ENCODE measurements around the gene GIMAP4.
"Not testable (repeated sequence)": the region's sequence is repeated elsewhere in the genome, so short reads cannot be mapped to it uniquely, and the experiment has no call there.

Gene GIMAP4

GRCh38 chr7:150567169-150567568, at the start of gene GIMAP4:
GIMAP4 (plus strand) TSS chr7:150567390; CDS start chr7:150569902, 2,512 bp downstream.
- DNase-seq (ENCODE audit: low spot score), result no peak
- FAIRE-seq, result no peak

- FAIRE-seq, result no peak
- no peak for DNase-seq (ENCODE audit: low spot score)
Measured at GRCh38 chr7:150519310-150519709, 47.9 kb upstream of the GIMAP4 start.

DNA sequence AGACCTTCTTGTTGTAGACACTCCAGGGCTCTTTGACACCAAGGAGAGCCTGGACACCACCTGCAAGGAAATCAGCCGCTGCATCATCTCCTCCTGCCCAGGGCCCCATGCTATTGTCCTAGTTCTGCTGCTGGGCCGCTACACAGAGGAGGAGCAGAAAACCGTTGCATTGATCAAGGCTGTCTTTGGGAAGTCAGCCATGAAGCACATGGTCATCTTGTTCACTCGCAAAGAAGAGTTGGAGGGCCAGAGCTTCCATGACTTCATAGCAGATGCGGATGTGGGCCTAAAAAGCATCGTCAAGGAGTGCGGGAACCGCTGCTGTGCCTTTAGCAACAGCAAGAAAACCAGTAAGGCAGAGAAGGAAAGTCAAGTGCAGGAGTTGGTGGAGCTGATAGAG, 47.0 kb upstream of the GIMAP4 start:
- FAIRE-seq (no peak), DNase-seq (ENCODE audit: low spot score) (no peak)

- not testable (repeated sequence) for FAIRE-seq; DNase-seq (ENCODE audit: low spot score)
Measured at GRCh38 chr7:150522931-150523330, 44.3 kb upstream of the GIMAP4 start.

DNA sequence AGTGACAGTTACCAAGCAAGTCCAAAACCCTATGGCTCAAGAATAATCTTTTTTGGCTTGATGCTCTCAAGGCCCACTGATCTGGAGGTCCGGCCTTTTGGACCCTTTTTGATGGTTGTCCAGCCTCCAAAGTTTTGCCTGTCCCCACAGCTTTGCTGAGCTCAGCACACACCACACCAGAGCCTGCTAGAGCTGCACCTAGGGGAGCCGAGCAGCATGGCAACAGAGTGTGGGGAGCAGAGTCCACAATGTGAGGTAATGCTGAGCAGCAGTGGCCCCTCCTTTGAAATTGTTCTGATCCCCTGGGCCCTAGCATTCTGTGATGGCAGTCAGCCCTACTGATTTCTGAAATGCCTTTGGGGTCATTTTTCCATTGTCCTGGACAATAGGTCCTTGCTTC, 43.2 kb upstream of the GIMAP4 start:
- DNase-seq (ENCODE audit: low spot score) (no peak), FAIRE-seq (no peak)

DNA sequence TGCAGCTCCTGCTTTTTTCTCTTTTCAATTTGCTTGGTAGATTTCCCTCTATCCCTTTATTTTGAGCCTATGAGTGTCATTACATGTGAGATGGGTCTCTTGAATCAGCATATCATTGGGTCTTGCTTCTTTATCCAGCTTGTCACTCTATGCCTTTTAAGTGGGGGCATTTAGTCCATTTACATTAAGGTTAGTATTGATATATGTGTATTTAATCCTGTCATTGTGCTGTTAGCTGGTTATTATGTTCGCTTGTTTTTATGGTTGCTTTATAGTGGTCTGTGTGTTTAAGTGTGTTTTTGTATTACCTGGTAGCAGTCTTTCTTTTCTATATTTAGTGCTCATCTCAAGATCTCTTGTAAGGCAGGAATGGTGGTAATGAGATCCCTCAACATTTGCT, 35.5 kb upstream of the GIMAP4 start:
- FAIRE-seq, result no peak

DNA sequence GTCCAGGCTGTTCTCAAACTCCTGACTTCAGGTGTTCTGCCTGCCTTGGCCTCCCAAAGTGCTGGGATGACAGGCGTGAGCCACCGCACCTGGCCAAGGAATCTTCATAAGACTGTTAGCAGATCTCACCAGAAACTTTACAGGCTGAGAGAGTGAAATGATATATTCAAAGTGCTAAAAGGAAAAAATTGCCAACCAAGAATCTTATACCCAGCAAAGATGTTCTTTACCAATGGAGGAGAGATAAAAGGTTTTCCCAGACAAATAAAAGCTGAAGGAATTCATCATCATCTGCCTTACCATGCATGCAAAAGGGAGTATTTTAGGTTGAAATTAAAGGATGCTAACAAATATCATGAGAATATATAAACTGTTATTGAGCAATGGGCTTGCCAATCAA, 28.9 kb upstream of the GIMAP4 start:
- no peak for DNase-seq (ENCODE audit: low spot score)
- no peak for FAIRE-seq

More for the DNA sequence above, 35.5 kb upstream of the GIMAP4 start:
- DNase-seq (ENCODE audit: low spot score), result no peak

DNA sequence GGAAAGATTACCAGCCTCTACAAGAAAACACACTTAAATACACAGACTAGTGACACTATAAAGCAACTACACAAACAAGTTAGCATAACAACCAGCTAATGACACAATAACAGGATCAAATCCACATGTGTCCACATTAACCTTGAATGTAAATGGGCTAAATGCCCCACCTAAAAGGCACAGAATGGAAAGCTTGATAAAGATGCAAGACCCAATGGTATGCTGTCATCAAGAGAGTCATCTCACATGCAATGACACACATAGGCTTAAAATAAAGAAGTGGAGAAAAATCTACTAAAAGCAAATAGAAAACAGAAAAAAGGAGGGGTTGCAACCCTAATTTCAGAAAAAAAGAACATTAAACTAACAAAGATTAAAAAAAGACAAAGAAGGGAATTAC, 14.0 kb upstream of the GIMAP4 start:
- DNase-seq (ENCODE audit: low spot score) (no peak), FAIRE-seq (no peak)

- DNase-seq (ENCODE audit: low spot score) (no peak), FAIRE-seq (no peak)
Measured at GRCh38 chr7:150556521-150557138, 10.6 kb upstream of the GIMAP4 start.

GRCh38 chr7:150560486-150560885, 6.7 kb upstream of the GIMAP4 start:
- DNase-seq (ENCODE audit: low spot score) (no peak), FAIRE-seq (no peak)

GRCh38 chr7:150562919-150563318, 4.3 kb upstream of the GIMAP4 start:
- FAIRE-seq, result no peak

DNA sequence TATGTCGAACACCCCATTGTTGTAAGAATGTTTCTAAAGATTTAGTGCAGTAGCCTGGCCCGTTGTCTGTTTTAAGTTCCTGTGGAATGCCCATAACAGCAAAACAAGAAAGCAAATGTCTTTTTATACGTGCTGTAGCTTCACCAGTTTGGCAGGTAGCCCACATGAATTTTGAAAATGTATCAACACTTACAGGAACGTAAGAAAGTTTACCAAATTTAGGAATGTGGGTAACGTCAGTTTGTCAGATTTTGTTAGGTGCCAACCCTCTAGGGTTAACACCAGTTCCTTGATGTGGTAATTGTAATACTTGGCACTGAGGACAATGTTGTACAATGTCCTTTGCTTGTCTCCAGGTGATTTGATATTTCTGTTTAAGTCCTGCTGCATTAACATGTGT, 3.2 kb upstream of the GIMAP4 start:
- DNase-seq (ENCODE audit: low spot score) (no peak), FAIRE-seq (no peak)

More at GRCh38 chr7:150562919-150563318, 4.3 kb upstream of the GIMAP4 start:
- no peak for DNase-seq (ENCODE audit: low spot score)

DNA sequence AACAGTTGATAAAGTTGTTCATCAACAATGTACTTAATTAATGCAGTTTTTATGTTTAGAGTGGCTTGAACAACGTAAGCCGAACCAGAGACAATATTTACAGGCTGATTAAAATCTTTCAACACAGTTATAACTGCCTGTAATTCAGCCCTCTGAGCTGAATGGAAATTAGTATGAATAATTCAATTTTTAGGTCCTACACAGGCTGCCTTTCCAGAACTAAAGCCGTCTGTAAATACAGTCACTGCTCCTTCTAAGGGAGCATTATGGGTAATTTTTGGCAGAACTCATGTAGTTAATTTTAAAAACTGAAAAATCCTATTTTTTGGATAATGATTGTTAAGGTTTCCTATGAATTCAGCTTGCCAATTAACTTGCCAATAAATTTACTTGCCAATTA, 2.6 kb upstream of the GIMAP4 start:
- DNase-seq (ENCODE audit: low spot score) (no peak), FAIRE-seq (no peak)

DNA sequence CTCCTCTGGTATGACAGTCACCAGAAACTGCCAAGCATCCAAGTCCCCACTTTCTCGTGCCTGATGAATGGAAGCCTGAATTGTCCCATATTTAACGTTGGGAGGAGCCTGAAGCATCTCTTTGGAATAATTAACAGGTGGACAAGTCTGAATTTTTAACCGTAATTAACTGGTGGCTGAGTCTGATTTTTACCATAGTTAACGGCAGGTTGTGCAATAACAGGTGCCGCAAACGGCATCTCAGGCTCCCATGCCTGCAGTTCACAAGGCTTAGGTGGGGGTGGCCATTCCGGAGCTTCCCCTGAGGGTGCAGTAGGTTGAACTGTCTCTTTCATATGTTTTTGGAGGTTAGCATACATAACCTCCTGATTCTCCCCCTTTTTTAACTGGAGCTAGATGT, 2.0 kb upstream of the GIMAP4 start:
- no peak for DNase-seq (ENCODE audit: low spot score)
- FAIRE-seq, result no peak

GRCh38 chr7:150566123-150566522, 1.1 kb upstream of the GIMAP4 start:
- FAIRE-seq, result no peak
- DNase-seq (ENCODE audit: low spot score), result no peak

GRCh38 chr7:150566572-150566971, 618 bp upstream of the GIMAP4 start:
- no peak for DNase-seq (ENCODE audit: low spot score)
- no peak for FAIRE-seq

- FAIRE-seq, result no peak
Measured at GRCh38 chr7:150567871-150568301, 696 bp downstream of the GIMAP4 start.

GRCh38 chr7:150568714-150569113, 1.5 kb downstream of the GIMAP4 start:
- DNase-seq (ENCODE audit: low spot score) (no peak), FAIRE-seq (no peak)

More at GRCh38 chr7:150567871-150568301, 696 bp downstream of the GIMAP4 start:
- no peak for DNase-seq (ENCODE audit: low spot score)

- FAIRE-seq (no peak), DNase-seq (ENCODE audit: low spot score) (no peak)
Measured at GRCh38 chr7:150569245-150569955, 2.2 kb downstream of the GIMAP4 start.

- DNase-seq (ENCODE audit: low spot score) (no peak), FAIRE-seq (no peak)
Measured at GRCh38 chr7:150570556-150571465, 3.6 kb downstream of the GIMAP4 start.

GRCh38 chr7:150572496-150572895, 5.3 kb downstream of the GIMAP4 start:
- no peak for DNase-seq (ENCODE audit: low spot score)
- FAIRE-seq, result no peak
